Measurements from ENCODE around the gene GPN2.
"Not testable (repeated sequence)": the region's sequence is repeated elsewhere in the genome, so short reads cannot be mapped to it uniquely, and the experiment has no call there.

The GPN2 gene

DNA sequence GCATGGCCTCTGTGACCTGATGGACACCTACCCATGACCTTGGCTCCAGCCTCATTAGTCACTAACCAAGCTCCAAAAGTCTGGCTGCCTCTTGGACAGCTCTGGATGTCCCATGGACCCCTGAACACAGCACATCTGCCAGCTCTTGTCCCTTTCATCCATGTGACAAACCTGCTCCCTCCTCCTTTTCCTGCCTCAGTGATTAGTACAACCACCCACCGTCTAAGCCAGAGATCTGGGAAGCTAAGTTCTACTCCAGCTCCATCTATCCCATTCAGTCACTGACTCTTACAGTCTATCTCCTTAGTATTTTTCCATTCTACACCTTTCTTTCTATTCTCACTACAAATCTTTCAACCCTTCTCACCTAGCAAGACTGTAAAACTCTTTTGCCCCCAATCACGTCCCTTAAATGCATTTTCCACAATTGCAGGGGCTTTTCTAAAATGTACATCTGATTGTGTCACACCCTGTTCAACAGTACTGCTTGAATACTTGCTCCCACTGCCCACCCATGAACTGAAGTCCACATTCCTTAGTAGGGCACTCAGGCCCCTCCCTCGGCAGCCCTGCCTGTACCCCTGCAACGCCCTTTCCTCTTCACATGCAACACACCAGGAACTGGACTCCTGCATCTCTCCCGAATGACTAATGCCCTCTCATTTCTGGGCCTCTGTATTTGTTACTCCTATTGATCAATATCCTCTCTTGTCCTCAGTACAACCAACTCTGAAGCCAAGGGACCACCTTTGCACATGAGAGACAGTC is 7.2 kb downstream of the GPN2 start:
- Histone ChIP-seq H3F3A (ENCODE audit: insufficient read depth, low read length) (peaks cover 6% of the 10 kb centered on the region; the same call in 1 of the 2 replicates), H3K9me2 (replicated peaks; ENCODE audit: insufficient read depth, low read length) (no peaks in the 10 kb centered on the region), H3K4me2 (ENCODE audit: low read depth, low read length) (no peak overlapping the region), H3K9ac (ENCODE audit: low read length) (no peak overlapping the region), H4K20me1 (ENCODE audit: insufficient read depth, low read length) (no peaks in the 10 kb centered on the region), H3K36me3 (replicated peaks; ENCODE audit: insufficient read depth, low read length) (peaks cover 10% of the 10 kb centered on the region; the same call in 1 of the 2 replicates), H3K4me3 (ENCODE audit: low read length) (no peak overlapping the region), H3K4me1 (ENCODE audit: low read length) (no peaks in the 10 kb centered on the region), H2AFZ (ENCODE audit: low read length) (no peak overlapping the region), H3K79me2 (ENCODE audit: low read length) (peaks cover 9% of the 10 kb centered on the region), H3K27ac (ENCODE audit: low read length) (no peak overlapping the region), H3K27me3 (replicated peaks; ENCODE audit: insufficient read depth, low read length) (no peaks in the 10 kb centered on the region), H3K9me3 (replicated peaks; ENCODE audit: insufficient read depth, low read length) (no peaks in the 10 kb centered on the region)
- no peak for DNase-seq
- TF ChIP-seq EZH2 (optimal IDR thresholded peaks at IDR 0.05; ENCODE audit: low read depth, low read length) (no peak), EZH2phosphoT487 (IDR thresholded peaks at IDR 0.05; ENCODE audit: low read length) (no peak), CTCF (IDR thresholded peaks at IDR 0.05; ENCODE audit: low read length) (no peak)

DNA sequence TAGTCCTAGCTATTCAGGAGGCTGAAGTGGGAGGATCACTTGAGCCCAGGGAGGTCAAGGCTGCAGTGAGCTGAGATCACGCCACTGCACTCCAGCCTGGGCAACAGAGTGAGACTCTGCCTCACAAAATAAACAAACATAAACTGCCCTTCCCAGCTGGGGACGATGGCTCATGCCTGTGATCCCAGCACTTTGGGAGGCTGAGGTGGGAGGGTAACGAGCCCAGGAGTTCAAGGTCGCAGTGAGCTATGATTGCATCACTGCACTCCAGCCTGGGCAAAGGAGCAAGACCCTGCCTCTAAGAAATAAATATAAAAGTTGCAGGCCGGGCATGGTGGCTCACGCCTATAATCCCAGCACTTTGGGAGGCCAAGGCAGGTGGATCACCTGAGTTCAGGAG is 8.5 kb downstream of the GPN2 start:
- H3K27me3 ChIP-seq (replicated peaks; ENCODE audit: insufficient read depth, low read length); H3K4me3 ChIP-seq (ENCODE audit: low read length); H3K79me2 ChIP-seq (ENCODE audit: low read length); H3K9me2 ChIP-seq (replicated peaks; ENCODE audit: insufficient read depth, low read length); H2AFZ ChIP-seq (ENCODE audit: low read length); H3K4me2 ChIP-seq (ENCODE audit: low read depth, low read length); H3K4me1 ChIP-seq (ENCODE audit: low read length); H4K20me1 ChIP-seq (ENCODE audit: insufficient read depth, low read length); H3F3A ChIP-seq (ENCODE audit: insufficient read depth, low read length); H3K9ac ChIP-seq (ENCODE audit: low read length); H3K9me3 ChIP-seq (replicated peaks; ENCODE audit: insufficient read depth, low read length); DNase-seq; H3K36me3 ChIP-seq (replicated peaks; ENCODE audit: insufficient read depth, low read length); H3K27ac ChIP-seq (ENCODE audit: low read length): not testable (repeated sequence)

DNA sequence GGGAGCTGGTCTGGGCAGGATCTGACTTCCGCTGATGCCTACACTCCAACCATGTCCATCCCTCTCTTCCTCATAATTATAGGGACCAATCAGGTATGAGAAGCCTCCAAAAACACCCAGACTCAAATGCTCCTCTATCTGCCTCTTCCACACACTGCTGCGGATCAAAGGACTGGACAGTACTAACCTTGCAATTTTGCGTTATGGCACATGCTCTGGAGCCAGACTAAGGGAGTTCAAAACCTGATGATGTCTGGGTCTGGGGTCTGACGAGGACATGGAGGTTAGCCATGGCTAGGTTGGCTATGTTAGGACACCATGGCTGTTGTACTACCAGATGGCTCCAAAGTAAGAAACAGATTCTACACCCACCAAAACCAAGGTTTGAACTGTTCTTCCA is 10.3 kb downstream of the GPN2 start:
- H3K9me3 ChIP-seq (replicated peaks; ENCODE audit: insufficient read depth, low read length), result no peaks in the 10 kb centered on the region
- no peak overlapping the region for H2AFZ ChIP-seq (ENCODE audit: low read length)
- no peak overlapping the region for H3K9ac ChIP-seq (ENCODE audit: low read length)
- no peak overlapping the region for H3K4me2 ChIP-seq (ENCODE audit: low read depth, low read length)
- H3K27me3 ChIP-seq (replicated peaks; ENCODE audit: insufficient read depth, low read length), result no peaks in the 10 kb centered on the region
- H3F3A ChIP-seq (ENCODE audit: insufficient read depth, low read length), result peaks cover 6% of the 10 kb centered on the region
- peaks cover 6% of the 10 kb centered on the region; the same call in 1 of the 2 replicates for H3K36me3 ChIP-seq (replicated peaks; ENCODE audit: insufficient read depth, low read length)
- no peak for DNase-seq
- TF ChIP-seq CTCF (IDR thresholded peaks at IDR 0.05; ENCODE audit: low read length) (no peak), EZH2phosphoT487 (IDR thresholded peaks at IDR 0.05; ENCODE audit: low read length) (no peak), EZH2 (optimal IDR thresholded peaks at IDR 0.05; ENCODE audit: low read depth, low read length) (no peak)
- H3K79me2 ChIP-seq (ENCODE audit: low read length), result 0 out of 2 replicates have a peak, but pooled peaks cover 2% of the 10 kb centered on the region
- H3K4me3 ChIP-seq (ENCODE audit: low read length), result no peak overlapping the region
- H3K9me2 ChIP-seq (replicated peaks; ENCODE audit: insufficient read depth, low read length), result no peaks in the 10 kb centered on the region
- no peaks in the 10 kb centered on the region for H4K20me1 ChIP-seq (ENCODE audit: insufficient read depth, low read length)
- H3K4me1 ChIP-seq (ENCODE audit: low read length), result no peaks in the 10 kb centered on the region
- no peak overlapping the region for H3K27ac ChIP-seq (ENCODE audit: low read length)

- Histone ChIP-seq H3K9me2 (replicated peaks; ENCODE audit: insufficient read depth, low read length) (no peaks in the 10 kb centered on the region), H3K79me2 (ENCODE audit: low read length) (no peaks in the 10 kb centered on the region), H3F3A (ENCODE audit: insufficient read depth, low read length) (peaks cover 6% of the 10 kb centered on the region), H3K27me3 (replicated peaks; ENCODE audit: insufficient read depth, low read length) (no peaks in the 10 kb centered on the region), H3K36me3 (replicated peaks; ENCODE audit: insufficient read depth, low read length) (no peaks in the 10 kb centered on the region), H2AFZ (ENCODE audit: low read length) (no peak overlapping the region), H3K4me1 (ENCODE audit: low read length) (no peaks in the 10 kb centered on the region), H3K27ac (ENCODE audit: low read length) (no peak overlapping the region), H3K9ac (ENCODE audit: low read length) (no peak overlapping the region), H4K20me1 (ENCODE audit: insufficient read depth, low read length) (no peaks in the 10 kb centered on the region), H3K4me2 (ENCODE audit: low read depth, low read length) (no peak overlapping the region), H3K9me3 (replicated peaks; ENCODE audit: insufficient read depth, low read length) (no peaks in the 10 kb centered on the region), H3K4me3 (ENCODE audit: low read length) (no peak overlapping the region)
- TF ChIP-seq CTCF (IDR thresholded peaks at IDR 0.05; ENCODE audit: low read length) (no peak), EZH2phosphoT487 (IDR thresholded peaks at IDR 0.05; ENCODE audit: low read length) (no peak), EZH2 (optimal IDR thresholded peaks at IDR 0.05; ENCODE audit: low read depth, low read length) (no peak)
- no peak for DNase-seq
Measured at GRCh38 chr1:26877326-26877725, 12.8 kb downstream of the GPN2 start.
